NCI-H526 (cell line): ENCODE data around the gene PRMT3.
"Not testable (repeated sequence)": the region's sequence is repeated elsewhere in the genome, so short reads cannot be mapped to it uniquely, and the experiment has no call there.

ENCODE experiments used
- DNase-seq, 2 experiments: peaks; one replicate each; lab custom pipeline; 2025; lab: John Stamatoyannopoulos, UW

PRMT3 gene

GRCh38 chr11:20518323-20518834 lies 130.9 kb downstream of the PRMT3 start:
- DNase-seq, result no peak

GRCh38 chr11:20522536-20522935 lies 135.0 kb downstream of the PRMT3 start:
- DNase-seq, result no peak

- no peak for DNase-seq
Observed at GRCh38 chr11:20529757-20530156, 142.2 kb downstream of the PRMT3 start.

- DNase-seq, result peak in 1 of 2 experiments; percentile 12
Observed at GRCh38 chr11:20530942-20531703, 143.6 kb downstream of the PRMT3 start.

GRCh38 chr11:20535271-20535881 lies 147.9 kb downstream of the PRMT3 start:
- DNase-seq, result no peak

- no peak for DNase-seq
Observed at GRCh38 chr11:20536365-20536764, 148.8 kb downstream of the PRMT3 start.

GRCh38 chr11:20536784-20537183 lies 149.3 kb downstream of the PRMT3 start:
- DNase-seq, result no peak

- DNase-seq, result no peak
Observed at GRCh38 chr11:20541503-20541902, 154.0 kb downstream of the PRMT3 start.

GRCh38 chr11:20544603-20545237 lies 157.2 kb downstream of the PRMT3 start:
- DNase-seq, result no peak

GRCh38 chr11:20547411-20547810 lies 159.9 kb downstream of the PRMT3 start:
- DNase-seq, result no peak

- DNase-seq, result no peak
Observed at GRCh38 chr11:20551096-20551495, 163.6 kb downstream of the PRMT3 start.

GRCh38 chr11:20555783-20556182 lies 168.3 kb downstream of the PRMT3 start:
- no peak for DNase-seq

GRCh38 chr11:20556396-20556795 lies 168.9 kb downstream of the PRMT3 start:
- not testable (repeated sequence) for DNase-seq

- no peak for DNase-seq
Observed at GRCh38 chr11:20558741-20559140, 171.2 kb downstream of the PRMT3 start.
